Left lung (tissue), 10 donors: ENCODE results near the gene ZNF804A. TPM values are rescaled to one million over a fixed set of nuclear protein-coding genes. Genes with fewer than 3 reads are reported as not detected.

ENCODE experiments used
- ATAC-seq: fragments of 200-7000 bp; cut with Tn5 transposase; one replicate; pipeline ENCODE4 v1.9.1; 2020; ENCODE audit warnings: moderate library complexity
- DNase-seq, 4 donors: peaks; one replicate each; pipeline ENCODE4 v3.0.0-alpha.2; 2013 to 2020
- H3K27ac ChIP-seq, 2 donors: fragments of 200-600 bp; sonication (generic) in 1 of 2; one replicate each; pipeline versions ENCODE4 v1.5.0 to v1.8.0; 2020 to 2021
- H3K27me3 ChIP-seq, 2 donors: fragments of 200-600 bp; sonication (generic) in 1 of 2; one replicate each; pipeline versions ENCODE4 v1.5.0 to v1.8.0; 2020 to 2021
- H3K36me3 ChIP-seq, 2 donors: fragments of 200-600 bp; sonication (generic) in 1 of 2; one replicate each; pipeline versions ENCODE4 v1.5.0 to v1.8.0; 2020 to 2021
- H3K4me1 ChIP-seq, 2 donors: fragments of 200-600 bp; one replicate each; pipeline ENCODE4 v1.8.0; 2021
- H3K4me3 ChIP-seq, 2 donors: fragments of 200-600 bp; sonication (generic) in 1 of 2; one replicate each; pipeline versions ENCODE4 v1.5.0 to v1.8.0; 2020 to 2021; ENCODE audit warnings: mild to moderate bottlenecking in 1 of 2
- H3K9me3 ChIP-seq, 2 donors: fragments of 200-600 bp; sonication (generic) in 1 of 2; one replicate each; pipeline versions ENCODE4 v1.5.0 to v1.8.0; 2020 to 2021
- CTCF ChIP-seq, 2 donors: fragments of 200-600 bp; sonication (generic) in 1 of 2; IDR thresholded peaks; one replicate each; pipeline versions ENCODE4 v1.5.0 to v1.8.0; 2021; ENCODE audit warnings: antibody characterized with exemption in 2 of 2
- intact Hi-C, 2 donors: fragments of 100-400 bp; cut with DNase I; formaldehyde crosslinking; loops; one replicate each; pipeline versions ENCODE4 v1.11.2 to v1.14.2; 2022
- polyA plus RNA-seq, 6 donors: library from polyadenylated mRNA; unstranded; fragments of 120-200 nt; gene quantifications; one replicate each; pipeline ENCODE4 v1.2.1, GENCODE V29; 2013; ENCODE audit not compliant: insufficient read length in 6 of 6
- total RNA-seq, 2 donors: library from RNA; stranded (reverse); fragmentation: NEBNext Ultra II Directional; extraction: Animal tissue kit (Norgen Biotek cat#: 25700); gene quantifications; one replicate each; pipeline ENCODE4 v1.2.1, GENCODE V29; 2021
- donor health status: DM: no; HTN: yes; CAD: no.
- donor health status: DM: no; HTN: no; CAD: no.

Gene ZNF804A
- total and polyA plus RNA-seq, 8 donors: 0.04 to 0.86 (median 0.09) TPM; not detected in 1

- no peak for TF ChIP-seq CTCF (IDR thresholded peaks at IDR 0.05)
- Histone ChIP-seq H3K27ac (no peak overlapping the region), H3K36me3 (no peaks in the 10 kb centered on the region), H3K4me3 (no peak overlapping the region), H3K4me1 (no peaks in the 10 kb centered on the region), H3K9me3 (peaks cover 0 to 7% of the 10 kb centered on the region in 2 donors), H3K27me3 (no peaks in the 10 kb centered on the region)
- intact Hi-C loops: no loop called here
- DNase-seq: no peak
- no peak for ATAC-seq
Measured at GRCh38 chr2:184680825-184681224, 82.5 kb downstream of the ZNF804A start.

- H3K27ac ChIP-seq: no peak overlapping the region
- no peaks in the 10 kb centered on the region for H3K27me3 ChIP-seq
- no peaks in the 10 kb centered on the region for H3K4me1 ChIP-seq
- TF ChIP-seq CTCF (IDR thresholded peaks at IDR 0.05): no peak
- DNase-seq (no peak), ATAC-seq (no peak)
- no peaks in the 10 kb centered on the region for H3K36me3 ChIP-seq
- intact Hi-C loops: no loop called here
- H3K9me3 ChIP-seq: peaks cover 0 to 7% of the 10 kb centered on the region in 2 donors
- H3K4me3 ChIP-seq: no peak overlapping the region
Measured at GRCh38 chr2:184681642-184682321, 83.5 kb downstream of the ZNF804A start.

- Histone ChIP-seq H3K4me1 (no peaks in the 10 kb centered on the region), H3K36me3 (no peaks in the 10 kb centered on the region), H3K9me3 (peaks cover 0 to 7% of the 10 kb centered on the region in 2 donors), H3K27me3 (no peaks in the 10 kb centered on the region), H3K4me3 (no peak overlapping the region), H3K27ac (no peak overlapping the region)
- ATAC-seq (no peak), DNase-seq (no peak)
- TF ChIP-seq CTCF (IDR thresholded peaks at IDR 0.05): no peak
- intact Hi-C loops: no loop called here
Measured at GRCh38 chr2:184683911-184684310, 85.6 kb downstream of the ZNF804A start.

GRCh38 chr2:184685999-184686841 is 87.9 kb downstream of the ZNF804A start:
- Histone ChIP-seq H3K4me1 (no peaks in the 10 kb centered on the region), H3K27ac (no peak overlapping the region), H3K36me3 (no peaks in the 10 kb centered on the region), H3K4me3 (no peak overlapping the region), H3K27me3 (no peaks in the 10 kb centered on the region), H3K9me3 (no peaks in the 10 kb centered on the region)
- intact Hi-C loops: no loop called here
- DNase-seq (no peak), ATAC-seq (no peak)
- TF ChIP-seq CTCF (IDR thresholded peaks at IDR 0.05): no peak

- intact Hi-C loops: no loop called here
- DNase-seq (no peak), ATAC-seq (no peak)
- Histone ChIP-seq H3K9me3 (no peaks in the 10 kb centered on the region), H3K27me3 (no peaks in the 10 kb centered on the region), H3K36me3 (no peaks in the 10 kb centered on the region), H3K27ac (no peak overlapping the region), H3K4me1 (no peaks in the 10 kb centered on the region), H3K4me3 (no peak overlapping the region)
- TF ChIP-seq CTCF (IDR thresholded peaks at IDR 0.05): no peak
Measured at GRCh38 chr2:184689638-184690037, 91.3 kb downstream of the ZNF804A start.
